HG03280 (cell line): ENCODE measurements around the gene ZMIZ2.

Experiments used
- ATAC-seq: cut with Tn5 transposase; IDR thresholded peaks from one replicate; pipeline ENCODE4 v1.9.1; 2021; ENCODE audit warnings: mild to moderate bottlenecking, moderate library complexity; ENCODE audit not compliant: unreplicated experiment

Gene ZMIZ2

DNA sequence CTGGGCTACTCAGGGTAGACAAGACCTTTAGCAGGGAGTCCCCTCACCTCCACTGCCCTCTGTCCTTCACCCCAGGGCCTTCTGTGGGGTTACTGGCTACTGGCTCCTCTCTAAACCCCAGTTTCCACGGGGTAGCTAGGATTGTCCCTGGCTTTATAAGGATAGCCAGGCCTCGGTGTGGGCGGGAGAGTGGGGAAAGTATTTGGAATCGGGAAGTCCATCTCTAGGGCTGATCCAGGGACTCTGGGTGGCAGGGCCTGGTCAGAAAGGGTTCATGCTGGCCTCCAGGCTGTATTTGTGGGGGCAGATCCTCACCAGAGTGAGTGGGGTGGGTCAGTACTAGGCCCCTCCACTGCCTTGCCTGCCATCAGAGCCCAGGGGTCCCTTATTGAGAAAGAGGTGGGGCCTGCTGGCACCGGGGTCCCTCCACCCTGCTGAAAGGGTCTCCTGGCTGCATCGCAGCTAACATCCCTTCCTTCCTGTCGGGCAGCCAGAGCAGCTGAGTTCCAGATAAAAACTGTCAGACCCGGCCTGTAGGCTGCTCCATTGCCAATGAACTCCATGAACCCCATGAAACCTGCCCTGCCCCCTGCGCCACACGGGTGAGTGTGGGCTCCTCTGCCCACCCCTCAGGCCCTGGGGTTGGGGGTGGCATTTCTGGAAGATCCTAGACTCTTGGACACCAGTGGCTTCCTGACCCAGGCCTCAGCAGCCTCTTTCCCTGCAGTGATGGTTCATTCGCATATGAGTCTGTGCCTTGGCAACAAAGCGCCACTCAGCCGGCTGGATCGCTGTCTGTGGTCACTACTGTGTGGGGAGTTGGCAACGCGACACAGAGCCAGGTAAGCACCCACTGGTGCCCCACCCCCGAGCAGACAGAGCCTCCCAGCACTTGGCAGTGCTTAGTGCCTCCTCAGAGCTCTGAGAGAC, 7.3 kb downstream of the ZMIZ2 start:
- no peak for ATAC-seq

- no peak for ATAC-seq
These were observed 8.3 kb downstream of the ZMIZ2 start for GRCh38 chr7:44756904-44757303.

- no peak for ATAC-seq
These were observed 8.7 kb downstream of the ZMIZ2 start for GRCh38 chr7:44757311-44757710.

DNA sequence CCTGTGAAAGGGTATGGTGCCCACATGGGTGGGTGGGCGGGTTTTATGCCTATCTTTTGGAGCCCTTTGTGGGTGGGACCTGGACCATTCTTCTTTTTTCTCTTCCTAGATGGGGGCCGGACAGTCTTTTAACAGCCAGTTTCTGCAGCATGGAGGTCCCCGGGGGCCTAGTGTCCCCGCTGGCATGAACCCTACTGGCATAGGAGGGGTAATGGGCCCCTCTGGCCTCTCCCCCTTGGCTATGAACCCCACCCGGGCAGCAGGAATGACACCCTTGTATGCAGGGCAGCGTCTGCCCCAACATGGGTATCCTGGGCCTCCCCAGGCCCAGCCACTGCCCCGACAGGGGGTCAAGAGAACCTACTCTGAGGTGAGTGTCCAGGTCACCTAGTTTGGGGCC, 9.1 kb downstream of the ZMIZ2 start:
- ATAC-seq, result no peak

DNA sequence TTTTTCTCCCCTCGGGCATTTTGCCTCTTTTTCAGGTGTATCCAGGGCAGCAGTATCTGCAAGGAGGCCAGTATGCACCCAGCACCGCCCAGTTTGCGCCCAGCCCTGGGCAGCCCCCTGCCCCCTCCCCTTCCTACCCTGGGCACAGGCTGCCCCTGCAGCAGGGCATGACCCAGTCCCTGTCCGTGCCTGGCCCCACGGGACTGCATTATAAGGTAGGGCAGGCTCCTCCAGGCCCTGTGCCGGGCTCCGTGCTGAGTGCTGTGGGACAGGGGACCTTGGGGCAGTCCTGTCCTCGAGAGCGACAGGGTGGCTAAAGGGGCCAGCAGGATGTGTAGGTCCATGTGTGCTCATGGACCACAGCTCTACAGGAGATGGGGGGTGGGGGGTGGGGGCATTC, 10.6 kb downstream of the ZMIZ2 start:
- ATAC-seq, result no peak

GRCh38 chr7:44760034-44760580, 11.5 kb downstream of the ZMIZ2 start:
- ATAC-seq, result no peak

GRCh38 chr7:44761207-44762161, 12.8 kb downstream of the ZMIZ2 start:
- ATAC-seq, result no peak

DNA sequence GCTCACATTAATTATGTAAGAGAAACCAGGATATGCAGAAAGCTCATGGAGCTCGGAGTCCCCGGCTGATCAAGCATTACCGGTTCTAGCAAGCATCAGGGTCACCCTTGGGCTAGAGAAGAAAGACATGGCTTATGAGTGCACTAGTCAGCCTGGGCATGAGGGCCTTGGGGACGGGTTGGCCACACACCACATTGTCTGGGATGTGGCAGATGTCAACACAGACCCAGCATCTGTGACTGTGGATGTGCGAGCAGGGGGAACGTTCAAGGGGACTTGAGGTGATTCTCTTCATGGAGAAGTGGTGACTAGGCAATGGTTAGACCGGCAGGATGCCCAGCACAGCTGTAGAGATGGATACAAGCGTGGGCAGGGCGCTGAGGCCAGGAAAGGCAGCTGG, 13.7 kb downstream of the ZMIZ2 start:
- no peak for ATAC-seq

GRCh38 chr7:44762726-44763522, 14.3 kb downstream of the ZMIZ2 start:
- ATAC-seq, result no peak

GRCh38 chr7:44764081-44764480, 15.4 kb downstream of the ZMIZ2 start:
- no peak for ATAC-seq

GRCh38 chr7:44764665-44765578, 16.3 kb downstream of the ZMIZ2 start:
- no peak for ATAC-seq

DNA sequence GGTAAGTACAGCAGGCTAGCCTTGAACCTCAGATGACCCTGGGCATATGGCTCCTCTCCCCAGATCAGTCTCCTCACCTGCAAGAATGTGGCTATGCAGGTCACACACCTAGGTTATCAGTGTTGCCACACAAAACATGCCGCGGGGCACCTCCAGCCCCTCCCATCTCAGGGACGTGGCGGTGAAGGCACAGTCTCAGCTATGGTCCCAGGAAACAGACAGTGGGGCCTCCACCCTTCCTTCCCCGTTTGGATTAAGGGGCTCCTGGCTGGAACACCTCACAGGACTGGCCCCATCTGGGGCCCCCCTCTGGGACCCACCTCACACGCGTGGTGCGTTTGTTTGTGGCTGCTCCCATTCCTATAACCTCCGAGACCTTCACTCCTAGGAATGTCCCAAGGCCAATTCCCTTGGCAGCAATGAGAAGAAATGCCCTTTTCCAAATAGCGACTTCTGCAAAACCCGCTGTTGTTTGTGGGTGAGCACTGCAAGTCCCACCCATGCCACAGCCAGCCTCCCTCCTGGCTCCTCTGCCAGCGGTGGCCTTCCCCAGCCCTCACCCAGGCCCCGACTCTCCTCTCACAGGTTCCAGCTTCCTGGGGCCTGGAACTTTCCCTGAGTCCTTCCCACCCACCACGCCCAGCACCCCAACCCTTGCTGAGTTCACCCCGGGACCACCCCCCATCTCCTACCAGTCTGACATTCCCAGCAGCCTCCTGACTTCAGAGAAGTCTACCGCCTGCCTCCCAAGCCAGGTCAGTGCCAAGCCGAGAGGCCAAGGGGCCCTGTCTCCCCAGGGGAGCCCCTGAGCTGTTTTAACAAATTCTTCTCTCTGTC, 17.1 kb downstream of the ZMIZ2 start:
- ATAC-seq, result no peak

- no peak for ATAC-seq
These were observed 17.8 kb downstream of the ZMIZ2 start for GRCh38 chr7:44766416-44766801.

GRCh38 chr7:44767134-44767911, 18.7 kb downstream of the ZMIZ2 start:
- ATAC-seq, result no peak

GRCh38 chr7:44767912-44768627, 19.4 kb downstream of the ZMIZ2 start:
- ATAC-seq, result no peak

GRCh38 chr7:44768628-44769371, 20.2 kb downstream of the ZMIZ2 start:
- no peak for ATAC-seq

DNA sequence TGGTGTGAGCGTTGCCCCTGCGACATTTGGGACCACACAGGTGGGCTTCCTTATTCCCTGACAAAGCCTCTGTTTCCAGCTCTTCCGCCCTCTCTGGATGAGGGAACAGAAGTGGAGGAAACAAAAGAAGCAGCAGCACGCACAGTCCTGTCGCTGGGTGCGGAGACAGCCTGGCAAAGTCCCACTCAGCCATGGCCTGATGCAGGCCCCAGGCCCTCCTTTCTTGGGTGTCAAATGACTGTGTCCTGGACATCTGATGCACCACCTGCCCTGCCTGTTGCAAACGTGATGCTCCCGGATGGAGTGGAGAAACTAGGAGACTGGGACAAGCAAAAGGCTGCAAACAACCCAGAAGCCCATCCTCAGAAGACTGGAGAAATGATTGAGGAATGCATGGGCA, 20.7 kb downstream of the ZMIZ2 start:
- ATAC-seq, result no peak
